MCF 10A (cell line): ENCODE data around the gene TRAPPC6A. TPM values are rescaled to one million over a fixed set of nuclear protein-coding genes. Genes with fewer than 3 reads are reported as not detected.

ENCODE experiments used
- BruUV-seq: library from RNA; stranded (reverse); fragments of 400-500 nt; replicated peaks from 2 replicates; lab custom pipeline; 2021; lab: Mats Ljungman, UMichigan
- CTCF ChIA-PET: fragments of 300-600 bp; sonication (Branson Sonifier 250); formaldehyde crosslinking; extraction: SDS; loops from one replicate; lab custom pipeline; 2021; ENCODE audit warnings: antibody characterized with exemption, inconsistent platforms; lab: Yijun Ruan, JAX
- POLR2A ChIA-PET: fragments of 300-600, 350-650 bp; sonication (Branson Sonifier 250); formaldehyde crosslinking; extraction: SDS; loops from one replicate; lab custom pipeline; 2020; ENCODE audit warnings: antibody characterized with exemption, inconsistent platforms; lab: Yijun Ruan, JAX
- DNase-seq: peaks from one replicate; pipeline ENCODE4 v3.0.0-alpha.2; 2018; ENCODE audit not compliant: unreplicated experiment
- H3K27ac Mint-ChIP-seq: one replicate; pipeline ENCODE4 v1.8.0; 2022; ENCODE audit warnings: mild to moderate bottlenecking, low read depth, mixed read lengths; ENCODE audit not compliant: unreplicated experiment
- H3K27me3 Mint-ChIP-seq: one replicate; pipeline ENCODE4 v1.8.0; 2022; ENCODE audit warnings: mixed read lengths; ENCODE audit not compliant: insufficient read depth, unreplicated experiment
- H3K36me3 Mint-ChIP-seq: one replicate; pipeline ENCODE4 v1.8.0; 2022; ENCODE audit warnings: mild to moderate bottlenecking, moderate library complexity, mixed read lengths; ENCODE audit not compliant: insufficient read depth, unreplicated experiment
- H3K4me1 Mint-ChIP-seq: one replicate; pipeline ENCODE4 v1.8.0; 2022; ENCODE audit warnings: mixed read lengths; ENCODE audit not compliant: insufficient read depth, unreplicated experiment
- H3K4me3 Mint-ChIP-seq: one replicate; pipeline ENCODE4 v1.8.0; 2022; ENCODE audit warnings: mild to moderate bottlenecking, moderate library complexity, mixed read lengths; ENCODE audit not compliant: unreplicated experiment
- H3K9me3 Mint-ChIP-seq: one replicate; pipeline ENCODE4 v1.8.0; 2022; ENCODE audit warnings: mixed read lengths; ENCODE audit not compliant: unreplicated experiment
- CTCF ChIP-seq: fragments of 200-600 bp; IDR thresholded peaks from one replicate; pipeline ENCODE4 v1.8.0; 2022; ENCODE audit warnings: antibody characterized with exemption, mild to moderate bottlenecking; ENCODE audit not compliant: unreplicated experiment
- intact Hi-C: fragments of 100-400 bp; cut with micrococcal nuclease; formaldehyde crosslinking; loops from 2 replicates; pipeline ENCODE4 v1.14.1; 2022
- total RNA-seq: library from RNA; stranded (reverse); gene quantifications from 2 replicates; pipeline ENCODE4 v1.2.3, GENCODE V29; 2022

TRAPPC6A gene
- total RNA-seq, 1 experiment from 2014 or later: 14.4 TPM

GRCh38 chr19:45179892-45180370 is 1.9 kb upstream of the TRAPPC6A start:
- TF ChIP-seq CTCF: no peak
- Mint-ChIP-seq H3K36me3 (peaks cover 4% of the 10 kb centered on the region), H3K27ac (no peak overlapping the region), H3K4me1 (peaks cover 27% of the 10 kb centered on the region), H3K27me3 (no peaks in the 10 kb centered on the region), H3K9me3 (no peaks in the 10 kb centered on the region), H3K4me3 (peak overlapping the region; percentile 87)
- POLR2A ChIA-PET: interaction anchor here (0.6 to 3.1 kb wide), 9 partner anchors 7 to 333 kb away, joined by 3 to 61 read pairs (median 11); partner anchors contain the start of gene PPP1R37
- CTCF ChIA-PET: interaction anchor here (0.6 to 0.7 kb wide), 3 partner anchors 17 to 409 kb away, joined by 3 to 4 read pairs (median 4); no protein-coding TSS in a partner anchor
- intact Hi-C loops: loop anchor here (5.0 kb wide), 1 partner anchor 88 kb away; the partner anchor contains the start of gene PPP1R37
- DNase-seq: no peak
- BruUV-seq: no TSS peak

- TSS peak; percentile 49 for BruUV-seq
- H3K36me3 Mint-ChIP-seq: peaks cover 4% of the 10 kb centered on the region
- H3K4me3 Mint-ChIP-seq: peak overlapping the region; percentile 87
- peak overlapping the region; percentile 96 for H3K27ac Mint-ChIP-seq
- no peak for TF ChIP-seq CTCF
- no peaks in the 10 kb centered on the region for H3K9me3 Mint-ChIP-seq
- peaks cover 27% of the 10 kb centered on the region for H3K4me1 Mint-ChIP-seq
- ChIA-PET CTCF (interaction anchor here (0.6 to 1.7 kb wide), 10 partner anchors 8 to 408 kb away, joined by 3 to 5 read pairs (median 4); partner anchors contain the start of genes EXOC3L2 and PPP1R37), POLR2A (interaction anchor here (0.6 to 3.1 kb wide), 27 partner anchors 8 to 448 kb away, joined by 3 to 61 read pairs (median 5); partner anchors contain the start of genes CLASRP, CLPTM1, GEMIN7 and NKPD1)
- DNase-seq: peak; percentile 42
- intact Hi-C loops: loop anchor here (5.0 kb wide), 1 partner anchor 87 kb away; the partner anchor contains the start of gene PPP1R37
- H3K27me3 Mint-ChIP-seq: no peaks in the 10 kb centered on the region
Observed at GRCh38 chr19:45179072-45179891, 1.2 kb upstream of the TRAPPC6A start.

GRCh38 chr19:45178262-45179071 is 430 bp upstream of the TRAPPC6A start, which contains the start of gene BLOC1S3:
BLOC1S3 (plus strand) TSS chr19:45178784; CDS start chr19:45179297, 513 bp downstream.
- ChIA-PET CTCF (interaction anchor here (0.6 to 1.7 kb wide), 13 partner anchors 9 to 452 kb away, joined by 3 to 6 read pairs (median 3); partner anchors contain the start of genes EXOC3L2 and PPP1R37), POLR2A (interaction anchor here (0.5 to 3.1 kb wide), 38 partner anchors 9 to 514 kb away, joined by 3 to 61 read pairs (median 4); partner anchors contain the start of genes CLASRP, CLPTM1, GEMIN7 and NKPD1)
- peak within 1 kb of the TSS; percentile 96 for H3K27ac Mint-ChIP-seq
- H3K27me3 Mint-ChIP-seq: no peaks in the 10 kb centered on the region
- BruUV-seq: no TSS peak
- peak within 1 kb of the TSS; percentile 87 for H3K4me3 Mint-ChIP-seq
- no peaks in the 10 kb centered on the region for H3K9me3 Mint-ChIP-seq
- intact Hi-C loops: loop anchor here (5.0 kb wide), 1 partner anchor 86 kb away; the partner anchor contains the start of gene PPP1R37
- DNase-seq: peak; percentile 100
- H3K4me1 Mint-ChIP-seq: peaks cover 27% of the 10 kb centered on the region
- TF ChIP-seq CTCF: no peak
- peaks cover 4% of the 10 kb centered on the region for H3K36me3 Mint-ChIP-seq
